NK-92 treated with Interleukin-12 subunit alpha and Interleukin-12 subunit beta, amount 100 ng/mL, for 24 hours (cell line): ENCODE results near the gene ADGRD1.
"Not testable (repeated sequence)": the region's sequence is repeated elsewhere in the genome, so short reads cannot be mapped to it uniquely, and the experiment has no call there.

Source experiments
- DNase-seq: peaks from one replicate; lab custom pipeline; 2025; lab: John Stamatoyannopoulos, UW

The ADGRD1 gene

DNA sequence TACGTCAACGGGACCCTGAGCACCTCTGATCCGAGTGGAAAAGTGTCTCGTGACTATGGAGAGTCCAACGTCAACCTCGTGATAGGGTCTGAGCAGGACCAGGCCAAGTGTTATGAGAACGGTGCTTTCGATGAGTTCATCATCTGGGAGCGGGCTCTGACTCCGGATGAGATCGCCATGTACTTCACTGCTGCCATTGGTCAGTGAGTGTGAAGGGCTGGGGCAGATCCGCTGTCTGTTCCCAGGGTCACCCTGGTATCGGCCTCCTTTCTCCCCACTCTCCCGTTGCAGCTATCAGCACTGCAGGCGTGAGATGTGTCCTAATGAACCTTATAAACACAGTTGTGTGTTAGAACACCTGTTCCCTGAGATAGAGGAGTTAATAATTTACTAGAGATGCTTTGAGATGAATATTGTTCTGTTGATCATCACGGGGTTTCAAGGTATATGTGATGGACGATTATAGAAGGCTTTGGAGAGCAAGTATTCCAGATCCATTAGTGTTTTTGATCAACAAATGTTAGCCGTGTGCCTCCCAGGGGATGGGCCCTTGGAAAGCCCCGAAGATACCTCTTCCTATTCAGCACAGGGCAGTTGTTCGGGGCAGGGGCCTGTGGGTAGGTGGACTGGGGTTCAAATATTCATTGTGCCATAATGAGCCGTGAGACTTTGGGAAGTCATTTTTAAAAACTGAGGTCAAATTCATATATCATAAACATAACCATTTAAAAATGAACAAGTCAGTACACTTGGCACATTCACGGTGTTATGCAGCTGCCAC lies 33.6 kb downstream of the ADGRD1 start:
- DNase-seq: no peak

DNA sequence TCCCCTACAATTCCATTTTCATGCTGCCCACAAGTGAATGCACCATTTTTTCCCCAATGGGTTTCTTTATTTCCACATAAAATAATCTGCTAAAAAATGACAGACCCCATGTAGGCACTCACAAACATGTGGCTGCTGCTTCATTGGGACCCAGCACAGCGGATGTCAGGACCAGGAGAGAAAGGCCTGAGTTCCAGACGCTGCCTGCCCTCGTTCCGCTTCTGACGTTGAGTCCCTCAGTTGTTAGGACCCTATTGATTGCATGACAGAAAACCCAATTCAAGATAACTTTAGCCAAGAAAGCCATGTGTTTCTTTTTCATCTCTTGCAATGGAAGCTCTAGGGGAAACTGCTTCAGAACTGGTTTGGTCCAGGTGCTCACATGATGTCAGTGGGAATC lies 34.6 kb downstream of the ADGRD1 start:
- DNase-seq: no peak

DNA sequence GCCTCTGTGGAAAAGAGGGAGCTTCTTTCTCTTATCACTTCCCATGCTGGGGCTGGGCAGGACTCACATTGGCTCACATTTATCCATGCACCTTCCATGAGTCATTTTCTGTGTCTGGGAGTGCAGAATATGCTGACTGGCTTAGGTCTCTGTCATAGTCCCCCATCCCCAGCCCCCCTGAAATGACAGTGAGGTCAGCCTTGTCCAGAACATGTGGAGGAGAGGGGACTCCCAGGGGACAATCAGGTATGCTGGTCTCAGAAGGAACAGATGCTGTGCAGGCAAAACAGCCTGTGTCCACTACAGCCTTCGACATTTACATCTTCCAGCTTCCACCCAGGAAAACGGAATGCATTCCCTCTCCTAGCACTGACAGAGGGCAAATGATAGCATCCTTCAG lies 35.0 kb downstream of the ADGRD1 start:
- no peak for DNase-seq

DNA sequence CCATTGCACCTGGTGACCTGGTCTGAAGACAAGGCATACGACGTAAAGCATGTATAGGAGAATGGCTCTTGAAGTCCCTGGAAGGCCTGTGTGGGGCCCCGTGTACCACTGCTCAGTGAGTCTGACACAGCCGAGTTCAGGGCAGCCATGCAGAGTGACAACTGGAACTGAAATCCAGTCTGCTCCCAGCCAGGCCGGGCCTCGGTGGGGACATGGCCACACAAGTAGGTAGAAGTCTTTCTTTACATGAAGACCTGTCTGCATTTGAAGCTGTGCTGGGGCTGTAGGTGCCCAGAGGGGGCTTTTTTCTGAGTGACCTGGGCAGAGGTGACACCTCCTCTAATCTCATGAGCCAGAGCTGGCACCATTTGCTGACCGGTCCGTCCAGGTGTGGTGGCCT lies 35.7 kb downstream of the ADGRD1 start:
- no peak for DNase-seq

DNA sequence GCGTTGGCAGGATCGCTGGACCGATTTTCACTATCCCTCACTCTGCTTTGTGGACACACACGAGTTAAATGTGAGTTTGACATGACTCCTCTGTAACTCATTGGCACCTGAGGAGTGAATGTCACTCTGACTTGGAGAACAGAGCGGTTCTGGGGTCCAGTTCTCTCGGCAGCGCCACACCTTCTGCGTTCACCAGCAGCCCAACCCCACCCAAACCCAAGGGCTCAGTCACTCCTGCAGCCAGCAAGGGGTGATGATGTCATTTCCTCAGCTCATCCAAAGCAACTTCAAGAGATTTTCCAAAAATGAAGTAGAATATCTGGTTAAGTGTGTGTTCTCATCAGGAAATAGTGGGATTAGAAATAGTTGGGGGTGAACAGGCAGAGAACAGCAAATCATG lies 36.3 kb downstream of the ADGRD1 start:
- DNase-seq: no peak

DNA sequence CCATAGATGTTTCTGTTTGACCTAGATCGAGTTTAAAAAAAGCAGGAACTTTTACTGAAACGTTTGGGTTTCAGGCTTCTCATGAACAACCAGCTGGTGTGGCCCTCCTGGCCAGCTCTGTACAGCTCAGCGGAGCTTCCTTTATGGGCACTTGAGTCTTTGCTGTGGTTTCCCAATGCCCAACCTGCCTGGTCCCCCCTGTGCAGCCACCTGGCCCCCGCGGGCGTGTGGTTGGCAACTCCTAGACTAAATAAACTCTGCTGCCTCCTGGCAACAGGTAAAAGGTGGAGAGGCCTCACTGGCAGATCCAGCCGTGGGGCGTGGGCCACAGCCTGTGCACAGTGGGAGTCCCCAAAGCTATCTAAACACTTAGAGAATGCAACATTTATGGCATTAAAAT lies 38.7 kb downstream of the ADGRD1 start:
- DNase-seq: no peak

DNA sequence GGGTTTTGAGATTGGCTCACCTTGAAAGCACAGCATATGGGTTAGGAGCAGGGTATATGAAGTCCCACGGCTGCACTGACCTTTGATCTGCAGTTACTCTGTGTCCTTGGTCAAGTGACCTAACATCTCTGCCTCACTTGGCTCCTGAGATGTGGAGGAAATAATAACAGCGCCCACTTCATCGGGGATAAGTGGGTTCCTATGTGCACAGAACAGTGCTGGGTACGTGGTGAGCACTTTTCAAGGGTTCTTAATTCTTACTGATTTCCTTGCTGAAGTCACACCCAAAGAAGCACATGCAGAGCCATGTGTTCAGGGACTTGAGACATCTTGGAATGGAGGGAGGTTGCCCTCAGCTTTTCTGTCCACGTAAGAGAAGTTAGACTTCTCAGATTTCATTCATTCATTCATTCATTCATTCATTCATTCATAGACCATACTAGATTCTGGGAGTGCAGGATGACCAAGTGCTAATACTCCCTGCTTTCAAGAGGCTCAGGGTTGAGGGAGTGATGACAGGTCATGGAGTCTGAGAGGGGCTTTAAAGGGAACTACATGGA lies 39.4 kb downstream of the ADGRD1 start:
- no peak for DNase-seq

DNA sequence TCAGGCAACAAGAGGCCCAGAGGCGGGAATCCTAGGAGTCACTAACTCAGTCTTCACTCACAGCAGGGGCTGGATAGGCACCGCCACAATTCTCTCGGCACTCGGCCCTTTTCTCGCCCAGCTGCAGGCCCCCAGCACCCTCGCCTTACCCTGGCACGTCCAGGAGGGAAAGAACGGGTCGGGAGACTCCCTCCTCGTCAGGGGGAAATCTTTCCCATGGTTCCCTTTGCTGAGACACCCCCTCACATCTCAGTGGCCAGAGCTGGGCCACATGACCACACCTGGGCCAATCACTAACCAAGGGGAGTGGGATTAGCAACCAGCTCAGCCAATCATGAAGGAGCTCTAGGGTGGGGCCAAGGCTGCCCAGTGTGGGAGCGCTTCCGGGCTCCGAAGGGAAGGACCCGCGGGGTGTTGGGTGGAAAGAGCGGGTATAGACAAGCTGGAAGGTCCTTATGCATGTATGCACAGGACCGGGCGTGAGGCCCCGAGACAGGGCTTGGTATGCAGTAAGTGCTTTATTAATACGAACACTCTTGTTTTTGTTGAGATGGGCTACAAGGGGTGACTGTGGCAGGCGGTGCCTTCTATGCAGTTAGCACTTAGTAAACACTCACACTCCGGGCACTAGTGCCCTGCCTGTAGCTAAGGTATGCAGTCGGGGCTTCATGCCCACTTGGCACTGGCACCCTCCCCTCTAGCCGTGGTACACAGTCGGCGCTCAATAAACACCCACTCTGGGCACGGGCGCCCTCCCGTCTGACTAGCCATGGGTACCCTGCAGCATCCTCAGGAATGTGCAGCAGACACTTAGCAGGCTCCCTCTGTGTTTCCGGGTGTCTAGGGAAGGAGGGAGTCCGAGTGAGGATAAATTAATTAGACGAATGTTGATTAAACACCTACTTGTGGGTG lies 40.3 kb downstream of the ADGRD1 start:
- no peak for DNase-seq

DNA sequence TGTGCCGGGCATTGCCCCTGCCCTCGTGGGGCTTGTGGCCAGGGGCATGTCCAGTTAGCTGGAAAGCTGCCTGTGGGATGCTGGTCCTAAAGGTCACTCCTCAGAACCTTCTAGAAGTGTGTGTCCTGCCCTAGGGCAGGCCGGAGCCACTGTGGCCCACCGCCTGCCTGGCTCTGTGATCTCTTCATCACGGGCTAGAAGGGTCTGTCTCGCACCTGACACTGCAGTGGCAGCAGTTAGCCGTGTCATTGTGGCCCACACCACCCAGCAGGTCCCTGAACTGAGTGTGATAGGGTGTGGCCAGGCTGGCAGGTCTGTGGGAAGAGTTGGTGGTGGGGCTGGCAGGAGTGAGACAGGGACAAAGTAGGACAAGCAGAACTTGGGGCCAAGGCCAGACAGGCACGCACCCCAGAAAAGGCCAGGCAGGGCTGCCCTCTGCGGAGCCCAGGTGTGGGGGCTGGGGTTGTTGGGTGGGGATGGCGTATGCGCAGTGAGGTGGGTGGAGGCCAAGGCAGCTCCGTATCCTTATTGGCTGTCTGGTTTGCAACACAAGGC lies 41.2 kb downstream of the ADGRD1 start:
- no peak for DNase-seq

DNA sequence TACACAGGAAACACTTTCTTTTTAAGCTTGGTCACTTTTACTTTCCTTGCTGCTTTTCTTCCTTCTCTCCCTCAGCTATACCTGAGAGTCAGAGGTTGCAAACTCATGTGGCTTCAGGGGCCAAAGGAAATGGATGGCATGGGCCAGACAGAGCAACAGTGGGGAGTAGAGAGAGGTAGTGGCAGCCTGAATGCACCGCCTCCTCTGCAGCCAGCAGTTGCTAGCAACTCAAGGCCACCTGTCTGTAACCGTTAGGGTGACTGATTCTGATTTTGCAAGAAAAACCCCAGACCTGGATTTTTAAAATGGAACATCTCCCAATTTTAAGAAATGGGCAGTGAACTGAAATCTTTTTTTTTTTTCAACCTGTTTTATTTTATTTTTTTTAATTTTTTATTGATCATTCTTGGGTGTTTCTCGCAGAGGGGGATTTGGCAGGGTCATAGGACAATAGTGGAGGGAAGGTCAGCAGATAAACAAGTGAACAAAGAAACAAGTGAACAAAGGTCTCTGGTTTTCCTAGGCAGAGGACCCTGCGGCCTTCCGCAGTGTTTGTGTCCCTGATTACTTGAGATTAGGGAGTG lies 41.8 kb downstream of the ADGRD1 start:
- not testable (repeated sequence) for DNase-seq

DNA sequence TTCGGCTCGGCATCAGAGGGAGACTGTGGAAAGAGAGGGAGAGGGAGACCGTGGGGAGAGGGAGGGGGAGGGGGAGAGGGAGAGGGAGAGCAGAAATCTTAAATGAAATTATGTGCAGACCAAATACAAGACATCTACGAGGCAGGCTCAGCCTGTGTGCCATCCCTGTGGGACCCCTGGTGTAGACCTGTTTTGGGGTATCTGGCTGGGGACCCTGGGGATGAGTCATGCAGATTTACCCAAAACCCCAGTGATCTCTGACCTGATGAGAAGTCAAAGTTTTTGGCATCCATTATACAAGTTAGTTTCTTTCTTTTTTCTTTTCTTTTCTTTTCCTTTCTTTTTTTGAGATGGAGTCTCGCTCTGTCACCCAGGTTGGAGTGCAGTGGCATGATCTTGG lies 44.4 kb downstream of the ADGRD1 start:
- no peak for DNase-seq

DNA sequence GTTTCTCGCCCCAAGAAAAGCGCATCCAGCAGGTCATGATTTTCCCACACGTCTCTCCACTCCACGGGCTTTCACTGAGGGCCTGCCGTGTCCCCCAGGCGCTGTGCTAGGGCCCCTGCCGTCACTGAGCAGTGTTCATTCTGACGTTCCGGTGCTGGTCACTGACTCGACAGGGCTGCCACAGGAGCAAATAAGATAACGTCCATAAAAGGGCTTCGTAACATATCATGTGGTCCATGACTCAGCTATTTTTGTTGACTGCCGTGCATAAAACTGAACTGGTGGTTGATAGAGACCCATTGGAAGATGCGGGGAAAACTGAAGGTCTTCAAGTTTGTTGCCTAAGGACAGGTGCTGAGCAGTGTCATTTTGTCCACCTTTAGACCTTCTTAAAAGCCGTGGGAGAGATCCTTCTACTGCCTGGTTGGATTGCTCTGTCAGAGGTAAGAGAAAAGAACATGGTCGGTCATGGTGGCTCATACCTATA lies 46.3 kb downstream of the ADGRD1 start:
- DNase-seq: no peak

DNA sequence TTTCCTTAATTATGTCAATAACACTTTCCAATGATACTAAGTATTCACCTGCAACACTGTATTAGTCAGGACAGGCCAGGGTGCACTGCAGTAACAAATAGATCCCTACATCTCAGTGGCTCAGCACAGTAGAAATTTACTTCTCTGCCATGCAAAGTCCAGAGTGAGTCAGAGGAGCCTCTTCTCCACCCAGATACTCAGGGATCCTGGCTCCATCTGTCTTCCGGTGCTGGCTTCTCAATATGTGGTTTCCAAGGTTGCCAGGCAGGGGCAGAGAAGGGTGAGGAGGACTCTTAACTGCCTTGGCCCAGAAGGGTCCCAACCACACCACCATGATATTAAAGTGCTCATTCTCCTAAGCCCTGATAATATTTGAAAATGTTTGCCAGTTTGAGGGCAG lies 47.8 kb downstream of the ADGRD1 start:
- DNase-seq: no peak

DNA sequence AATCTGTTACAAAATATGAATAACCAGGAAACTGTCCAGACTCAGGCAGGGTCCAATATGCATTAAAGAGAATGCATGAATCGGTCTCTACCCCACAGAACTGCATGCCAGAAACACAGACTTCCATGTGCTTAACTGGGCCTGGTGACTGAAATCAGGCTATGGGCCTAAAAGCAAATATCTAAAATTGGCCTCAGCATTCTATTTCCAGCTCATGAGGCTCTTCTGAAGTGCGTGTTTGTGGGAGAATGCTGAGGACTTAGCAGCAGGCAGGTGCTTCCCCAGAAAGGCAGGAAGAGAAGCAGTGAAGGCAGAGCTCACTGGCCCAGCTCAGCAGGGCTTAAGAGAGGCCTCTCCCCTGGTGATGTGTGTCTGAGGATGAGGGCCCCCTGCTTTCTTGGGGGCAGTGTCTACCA lies 48.5 kb downstream of the ADGRD1 start:
- no peak for DNase-seq

DNA sequence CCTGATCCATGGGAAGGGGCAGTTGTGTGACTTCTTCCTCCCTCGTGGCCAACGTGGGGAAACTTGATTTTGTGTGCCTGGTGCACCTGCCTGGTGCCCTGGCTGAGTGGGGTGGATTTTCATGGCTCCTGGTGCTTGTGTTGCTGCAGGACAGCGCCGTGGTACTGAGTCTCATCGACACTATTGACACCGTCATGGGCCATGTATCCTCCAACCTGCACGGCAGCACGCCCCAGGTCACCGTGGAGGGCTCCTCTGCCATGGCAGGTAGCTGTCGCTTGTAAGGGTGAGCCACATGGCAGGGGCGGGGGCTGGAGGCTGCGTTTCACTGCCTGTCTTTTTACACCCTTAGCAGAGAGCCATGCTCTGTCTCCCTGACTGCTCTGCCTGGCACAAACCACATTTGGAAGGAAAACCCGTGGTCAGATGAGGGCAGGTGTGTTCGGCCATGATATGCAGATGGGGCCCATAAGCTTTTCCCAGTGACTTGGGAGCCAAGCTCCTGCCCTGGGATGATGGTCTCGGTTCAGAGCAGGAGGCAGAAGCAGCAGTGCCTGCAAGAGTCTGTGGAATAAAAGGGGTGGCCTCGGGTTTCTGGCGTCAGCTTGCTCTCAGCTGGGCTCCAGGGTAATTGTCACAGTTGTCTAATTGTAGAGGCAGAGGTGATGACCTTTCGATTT lies 49.5 kb downstream of the ADGRD1 start:
- DNase-seq: no peak

DNA sequence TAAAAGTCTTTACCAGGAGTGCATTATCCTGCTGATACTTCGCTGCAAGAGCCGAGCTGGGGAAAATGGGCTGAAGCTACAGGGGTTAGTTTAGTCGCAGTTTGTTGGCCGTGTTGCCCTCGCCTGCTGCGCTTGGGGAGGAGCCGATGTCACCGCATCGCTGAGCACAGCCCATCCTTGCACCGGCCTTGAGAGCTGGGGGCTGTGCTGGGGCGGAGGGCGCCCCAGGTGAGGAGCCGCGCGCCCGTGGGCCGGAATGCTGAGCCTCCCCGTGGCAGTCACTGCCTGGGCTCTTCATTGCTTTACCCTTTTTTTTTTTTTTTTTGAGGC lies 50.0 kb downstream of the ADGRD1 start:
- DNase-seq: no peak

DNA sequence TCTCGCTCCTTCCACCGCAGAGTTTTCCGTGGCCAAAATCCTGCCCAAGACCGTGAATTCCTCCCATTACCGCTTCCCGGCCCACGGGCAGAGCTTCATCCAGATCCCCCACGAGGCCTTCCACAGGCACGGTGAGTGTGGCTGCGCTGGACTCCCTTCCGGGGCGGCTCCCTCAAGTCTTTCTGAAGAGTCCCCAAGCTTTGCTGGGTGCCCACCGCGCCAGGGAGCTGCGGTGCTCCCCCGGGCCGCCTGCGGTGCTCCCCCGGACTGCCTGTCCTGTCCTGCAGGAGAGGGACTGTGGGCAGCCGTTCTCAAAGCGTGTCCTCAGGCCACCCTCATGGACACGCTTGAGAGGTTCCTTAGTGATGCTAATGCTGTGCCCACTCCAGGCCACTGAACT lies 50.5 kb downstream of the ADGRD1 start:
- no peak for DNase-seq

DNA sequence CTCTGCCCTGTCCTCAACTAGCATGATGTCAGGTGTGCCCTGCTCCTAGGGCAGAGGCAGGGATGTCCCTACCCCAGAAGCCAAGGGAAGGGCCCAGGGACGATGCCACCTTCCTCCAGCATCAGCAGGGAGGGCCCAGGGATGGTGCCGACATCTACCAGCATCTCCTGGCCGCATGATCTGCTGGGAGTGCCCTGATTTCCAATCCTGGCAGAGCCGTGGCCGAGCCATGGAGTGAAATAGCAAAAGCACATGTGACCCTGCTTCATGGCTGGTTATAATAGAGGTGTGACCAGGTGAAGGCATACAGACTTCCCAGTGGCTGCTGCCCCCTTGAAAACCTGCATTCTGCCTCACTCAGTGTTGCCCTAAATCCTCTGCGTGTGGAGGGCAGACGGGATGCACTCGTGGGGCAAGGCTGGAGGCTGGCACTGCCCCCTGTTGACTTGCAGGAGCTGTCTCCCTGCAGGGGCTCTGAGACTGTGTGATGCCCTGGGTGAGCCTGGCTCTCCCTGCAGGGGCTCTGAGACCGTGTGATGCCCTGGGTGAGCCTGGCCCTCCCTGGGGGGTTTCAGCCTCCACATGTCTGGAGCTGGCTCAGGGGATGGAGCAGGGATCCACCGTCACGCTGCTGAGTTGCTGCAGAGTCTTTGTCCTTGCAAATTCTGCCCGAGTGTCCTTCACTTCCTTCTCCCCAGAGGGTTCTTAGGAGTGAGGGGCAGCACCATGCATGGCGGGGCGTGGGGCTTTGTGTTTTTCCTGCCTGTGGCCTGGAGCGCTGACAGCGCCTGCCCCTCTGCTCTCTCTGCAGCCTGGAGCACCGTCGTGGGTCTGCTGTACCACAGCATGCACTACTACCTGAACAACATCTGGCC lies 51.7 kb downstream of the ADGRD1 start:
- no peak for DNase-seq

DNA sequence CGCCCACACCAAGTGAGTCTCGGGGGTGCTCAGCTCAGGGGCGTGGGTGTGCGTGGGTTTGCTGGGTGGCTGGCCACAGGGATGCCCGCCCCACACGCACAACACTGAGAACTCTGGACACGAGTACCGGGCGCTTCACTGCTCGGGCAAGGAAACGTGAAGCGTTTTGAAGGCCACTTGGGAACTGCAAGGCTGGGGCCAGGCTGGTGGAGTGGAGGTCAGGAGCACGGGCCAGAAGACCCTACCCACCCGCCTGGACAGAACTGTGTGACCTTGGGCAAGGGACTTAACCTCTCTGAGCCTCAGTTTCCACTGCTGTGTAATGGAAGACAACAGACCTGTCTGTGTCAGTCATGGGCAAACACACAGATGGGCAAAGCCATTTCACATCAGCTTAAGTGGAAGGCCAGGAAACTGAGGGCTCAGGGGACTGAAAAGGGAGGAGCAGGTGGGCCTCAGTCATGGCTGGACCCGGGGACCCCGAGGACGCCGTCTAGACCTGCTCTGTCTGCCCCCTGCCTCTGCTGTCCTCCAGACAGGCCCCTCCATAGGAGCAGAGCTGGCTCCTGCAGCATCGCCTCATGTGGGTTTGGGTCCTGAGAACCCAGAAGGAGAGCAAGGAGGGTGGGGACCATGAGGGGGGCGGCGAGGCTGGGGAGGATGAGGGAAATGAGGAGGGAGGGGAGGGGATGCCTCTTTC lies 52.5 kb downstream of the ADGRD1 start:
- DNase-seq: no peak
